PC-3 (cell line): ENCODE data around the gene UBE2E1. TPM values are rescaled to one million over a fixed set of nuclear protein-coding genes. Genes with fewer than 3 reads are reported as not detected.

Source experiments
- ATAC-seq: fragments of 200-7000 bp; cut with Tn5 transposase; 2 replicates; pipeline ENCODE4 v1.9.1; 2020; ENCODE audit warnings: mild to moderate bottlenecking, moderate library complexity
- BruUV-seq: library from RNA; stranded (reverse); fragments of 400-500 nt; replicated peaks from 2 replicates; lab custom pipeline; 2021; lab: Mats Ljungman, UMichigan
- CTCF ChIA-PET: fragments of 300-600 bp; sonication (Branson Sonifier 250); formaldehyde crosslinking; loops from one replicate; lab custom pipeline; 2022; ENCODE audit warnings: antibody characterized with exemption; lab: Charles Lee
- POLR2A ChIA-PET: fragments of 300-600 bp; sonication (Branson Sonifier 250); formaldehyde crosslinking; loops from one replicate; lab custom pipeline; 2022; ENCODE audit warnings: antibody characterized with exemption; ENCODE audit not compliant: unreplicated experiment; lab: Charles Lee
- DNase-seq: peaks from one replicate; pipeline ENCODE4 v3.0.0-alpha.2; 2015
- H2AFZ ChIP-seq: fragments of 300-600 bp; sonication (generic); 2 replicates; pipeline ENCODE4 v1.6.0; 2016; ENCODE audit warnings: antibody characterized with exemption, low read length
- H3F3A ChIP-seq: fragments of 300-600 bp; sonication (generic); one replicate; pipeline ENCODE4 v1.6.0; 2017; ENCODE audit warnings: antibody characterized with exemption, low read length, control low read depth, mild to moderate bottlenecking; ENCODE audit not compliant: unreplicated experiment
- H3K27ac ChIP-seq: fragments of 300-600 bp; sonication (generic); 2 replicates; pipeline ENCODE4 v1.5.1; 2016; ENCODE audit warnings: mild to moderate bottlenecking, low read length
- H3K27me3 ChIP-seq: fragments of 300-600 bp; sonication (generic); 2 replicates; pipeline ENCODE4 v1.6.1; 2016; ENCODE audit warnings: low read length, mixed read lengths
- H3K36me3 ChIP-seq: fragments of 300-600 bp; sonication (generic); 2 replicates; pipeline ENCODE4 v1.6.1; 2016; ENCODE audit warnings: low read depth, mixed run types, low read length, mixed read lengths
- H3K4me1 ChIP-seq: fragments of 300-600 bp; sonication (generic); 2 replicates; pipeline ENCODE4 v1.5.1; 2016; ENCODE audit warnings: low read length; ENCODE audit not compliant: insufficient read depth
- H3K4me2 ChIP-seq: fragments of 300-600 bp; sonication (generic); 2 replicates; pipeline ENCODE4 v1.6.0; 2016; ENCODE audit warnings: low read length
- H3K4me3 ChIP-seq: fragments of 300-600 bp; sonication (generic); 2 replicates; pipeline ENCODE4 v1.5.1; 2016; ENCODE audit warnings: mild to moderate bottlenecking, low read length, mixed read lengths
- H3K79me2 ChIP-seq: fragments of 300-600 bp; sonication (generic); 2 replicates; pipeline ENCODE4 v1.6.1; 2017; ENCODE audit warnings: low read length, mixed read lengths
- H3K9ac ChIP-seq: fragments of 300-600 bp; sonication (generic); 2 replicates; pipeline ENCODE4 v1.6.0; 2016; ENCODE audit warnings: mild to moderate bottlenecking, low read length
- H3K9me2 ChIP-seq: fragments of 300-600 bp; sonication (generic); replicated peaks from 2 replicates; pipeline ENCODE4 v1.6.1; 2016; ENCODE audit warnings: mixed run types, low read length, mixed read lengths
- H3K9me3 ChIP-seq: fragments of 300-600 bp; sonication (generic); 2 replicates; pipeline ENCODE4 v1.6.1; 2016; ENCODE audit warnings: low read length, mixed read lengths
- H4K20me1 ChIP-seq: fragments of 300-600 bp; sonication (generic); 2 replicates; pipeline ENCODE4 v1.6.1; 2016; ENCODE audit warnings: low read length, mixed read lengths
- EZH2 ChIP-seq: fragments of 300-600 bp; sonication (generic); IDR thresholded peaks from one replicate; pipeline ENCODE4 v1.6.1; 2017; ENCODE audit warnings: antibody characterized with exemption, mild to moderate bottlenecking, low read length; ENCODE audit not compliant: unreplicated experiment
- EZH2phosphoT487 ChIP-seq: fragments of 300-600 bp; sonication (generic); IDR thresholded peaks from 2 replicates; pipeline ENCODE4 v1.6.1; 2018; ENCODE audit warnings: mild to moderate bottlenecking, antibody characterized with exemption, low read length, borderline replicate concordance
- intact Hi-C: fragments of 100-400 bp; cut with micrococcal nuclease; formaldehyde crosslinking; loops from 2 replicates; pipeline ENCODE4 v1.9.0; 2023
- total RNA-seq: library from RNA; depleted of rRNA; stranded (reverse); fragments of >200 nt; gene quantifications from 2 replicates; pipeline ENCODE4 v1.2.3, GENCODE V29; 2014
- TF ChIP-seq, protein P1 (sequence below): fragments of 300-600 bp; sonication (generic); conservative IDR thresholded peaks from 2 replicates; pipeline ENCODE4 v1.5.1; 2017; ENCODE audit warnings: antibody characterized with exemption, low read depth, mild to moderate bottlenecking, low read length

The UBE2E1 gene
- total RNA-seq, 1 experiment from 2014 or later = 117 TPM

DNA sequence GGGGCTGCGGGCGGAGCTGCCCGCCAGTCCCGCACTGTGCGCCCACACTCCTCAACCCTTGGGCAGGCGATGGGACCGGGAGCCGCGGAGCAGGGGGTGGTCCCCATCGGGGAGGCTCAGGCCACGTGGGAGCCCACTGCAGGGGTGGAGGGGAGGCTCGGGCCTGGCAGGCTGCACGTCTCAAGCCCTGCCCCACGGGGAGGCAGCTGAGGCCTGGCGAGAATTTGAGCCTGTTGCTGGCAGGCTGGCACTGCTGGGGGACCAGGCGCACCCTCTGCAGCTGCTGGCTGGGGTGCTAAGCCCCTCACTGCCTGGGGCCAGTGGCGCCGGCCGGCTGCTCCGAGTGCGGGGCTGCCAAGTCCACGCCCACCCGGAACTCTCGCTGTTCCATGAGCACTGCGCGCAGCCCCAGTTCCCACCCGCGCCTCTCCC is 76.7 kb downstream of the UBE2E1 start:
- Histone ChIP-seq H2AFZ (no peak overlapping the region), H3F3A (no peaks in the 10 kb centered on the region), H3K9ac (no peak overlapping the region), H3K4me3 (no peak overlapping the region), H3K9me3 (no peaks in the 10 kb centered on the region), H3K36me3 (peaks cover 11% of the 10 kb centered on the region; the same call in 1 of the 2 replicates), H3K27me3 (no peaks in the 10 kb centered on the region), H4K20me1 (0 out of 2 replicates have a peak, but pooled peaks cover 19% of the 10 kb centered on the region), H3K79me2 (peaks cover 66% of the 10 kb centered on the region), H3K4me2 (no peak overlapping the region), H3K9me2 (no peaks in the 10 kb centered on the region), H3K27ac (no peak overlapping the region), H3K4me1 (peaks cover 13% of the 10 kb centered on the region)
- BruUV-seq = no TSS peak
- ChIA-PET POLR2A (no interaction called here), CTCF (no interaction called here)
- ATAC-seq (no peak), DNase-seq (no peak)
- intact Hi-C loops = no loop called here
- TF ChIP-seq EZH2 (no peak), EZH2phosphoT487 (no peak)
- TF ChIP-seq, protein P1, sequence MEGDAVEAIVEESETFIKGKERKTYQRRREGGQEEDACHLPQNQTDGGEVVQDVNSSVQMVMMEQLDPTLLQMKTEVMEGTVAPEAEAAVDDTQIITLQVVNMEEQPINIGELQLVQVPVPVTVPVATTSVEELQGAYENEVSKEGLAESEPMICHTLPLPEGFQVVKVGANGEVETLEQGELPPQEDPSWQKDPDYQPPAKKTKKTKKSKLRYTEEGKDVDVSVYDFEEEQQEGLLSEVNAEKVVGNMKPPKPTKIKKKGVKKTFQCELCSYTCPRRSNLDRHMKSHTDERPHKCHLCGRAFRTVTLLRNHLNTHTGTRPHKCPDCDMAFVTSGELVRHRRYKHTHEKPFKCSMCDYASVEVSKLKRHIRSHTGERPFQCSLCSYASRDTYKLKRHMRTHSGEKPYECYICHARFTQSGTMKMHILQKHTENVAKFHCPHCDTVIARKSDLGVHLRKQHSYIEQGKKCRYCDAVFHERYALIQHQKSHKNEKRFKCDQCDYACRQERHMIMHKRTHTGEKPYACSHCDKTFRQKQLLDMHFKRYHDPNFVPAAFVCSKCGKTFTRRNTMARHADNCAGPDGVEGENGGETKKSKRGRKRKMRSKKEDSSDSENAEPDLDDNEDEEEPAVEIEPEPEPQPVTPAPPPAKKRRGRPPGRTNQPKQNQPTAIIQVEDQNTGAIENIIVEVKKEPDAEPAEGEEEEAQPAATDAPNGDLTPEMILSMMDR = no peak

DNA sequence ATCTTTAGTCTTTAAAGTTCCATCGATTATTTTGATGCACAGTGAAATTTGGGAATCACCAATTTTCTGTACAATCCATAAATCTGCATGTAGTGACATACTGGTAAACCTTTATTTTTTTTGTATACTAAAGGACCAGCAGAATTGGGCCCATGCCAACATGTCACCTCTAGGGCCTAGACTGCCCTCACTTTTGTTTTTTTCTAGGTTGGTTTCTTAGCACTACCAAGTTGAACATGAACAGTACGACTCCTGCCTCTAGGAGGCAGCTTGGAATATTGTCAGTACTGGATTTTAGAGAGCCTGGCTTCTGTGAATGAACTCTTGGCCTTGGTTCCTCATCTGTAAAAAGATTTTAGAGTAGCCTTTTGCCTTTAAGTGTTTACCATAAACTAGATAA is 78.7 kb downstream of the UBE2E1 start:
- Histone ChIP-seq H3F3A (no peaks in the 10 kb centered on the region), H3K4me2 (no peak overlapping the region), H3K9ac (no peak overlapping the region), H2AFZ (no peak overlapping the region), H3K27me3 (no peaks in the 10 kb centered on the region), H3K36me3 (peaks cover 18% of the 10 kb centered on the region; the same call in 1 of the 2 replicates), H4K20me1 (peaks cover 17% of the 10 kb centered on the region), H3K79me2 (peaks cover 52% of the 10 kb centered on the region), H3K9me2 (no peaks in the 10 kb centered on the region), H3K27ac (no peak overlapping the region), H3K4me1 (peaks cover 16% of the 10 kb centered on the region), H3K4me3 (no peak overlapping the region), H3K9me3 (no peaks in the 10 kb centered on the region)
- intact Hi-C loops = no loop called here
- ChIA-PET POLR2A (no interaction called here), CTCF (no interaction called here)
- no TSS peak for BruUV-seq
- ATAC-seq = no peak
- DNase-seq = peak; percentile 27
- no peak for TF ChIP-seq EZH2phosphoT487
- no peak for TF ChIP-seq EZH2
- TF ChIP-seq, protein P1 = peak; percentile 43; the same call in 1 of the 2 replicates

- CTCF ChIA-PET = no interaction called here
- no peak overlapping the region for H2AFZ ChIP-seq
- no peak overlapping the region for H3K27ac ChIP-seq
- TF ChIP-seq EZH2phosphoT487 (no peak), EZH2 (no peak)
- TF ChIP-seq, protein P1 = no peak
- no peak overlapping the region for H3K9ac ChIP-seq
- intact Hi-C loops = no loop called here
- no peaks in the 10 kb centered on the region for H3K9me3 ChIP-seq
- BruUV-seq = no TSS peak
- POLR2A ChIA-PET = no interaction called here
- DNase-seq (no peak), ATAC-seq (no peak)
- no peaks in the 10 kb centered on the region for H3K9me2 ChIP-seq
- peaks cover 21% of the 10 kb centered on the region; the same call in 1 of the 2 replicates for H3K36me3 ChIP-seq
- H3K27me3 ChIP-seq = no peaks in the 10 kb centered on the region
- H3K4me3 ChIP-seq = no peak overlapping the region
- H3K4me1 ChIP-seq = peaks cover 16% of the 10 kb centered on the region
- H3F3A ChIP-seq = no peaks in the 10 kb centered on the region
- no peak overlapping the region for H3K4me2 ChIP-seq
- H3K79me2 ChIP-seq = peaks cover 48% of the 10 kb centered on the region
- peaks cover 17% of the 10 kb centered on the region for H4K20me1 ChIP-seq
These were observed 79.5 kb downstream of the UBE2E1 start for GRCh38 chr3:23885210-23885609.
